H9 (cell line): Measurements from ENCODE around the gene ORC1. TPM values are rescaled to one million over a fixed set of nuclear protein-coding genes. Genes with fewer than 3 reads are reported as not detected.

ENCODE experiments used
- DNase-seq: peaks from one replicate; pipeline ENCODE4 v3.0.0-alpha.2; 2017
- H2AFZ ChIP-seq: one replicate; pipeline ENCODE4 v1.6.1; 2013; ENCODE audit warnings: mild to moderate bottlenecking, low read length, control low read depth, moderate library complexity
- H2AK5ac ChIP-seq: 2 replicates; pipeline ENCODE4 v1.6.1; 2013; ENCODE audit warnings: low read length, control low read depth, mixed read lengths; ENCODE audit not compliant: insufficient read length
- H2BK120ac ChIP-seq: one replicate; pipeline ENCODE4 v1.6.1; 2013; ENCODE audit warnings: low read depth, mild to moderate bottlenecking, low read length, control low read depth, inconsistent platforms; ENCODE audit not compliant: poor library complexity, severe bottlenecking
- H2BK12ac ChIP-seq: 2 replicates; pipeline ENCODE4 v1.6.1; 2013; ENCODE audit warnings: low read length, control low read depth, mixed read lengths, low read depth; ENCODE audit not compliant: insufficient read length
- H2BK15ac ChIP-seq: 2 replicates; pipeline ENCODE4 v1.6.1; 2013; ENCODE audit warnings: low read depth, low read length, control low read depth
- H2BK20ac ChIP-seq: one replicate; pipeline ENCODE4 v1.6.1; 2013; ENCODE audit warnings: low read depth, mild to moderate bottlenecking, low read length, control low read depth, inconsistent platforms; ENCODE audit not compliant: poor library complexity, severe bottlenecking
- H2BK5ac ChIP-seq: 2 replicates; pipeline ENCODE4 v1.6.1; 2013; ENCODE audit warnings: low read length, control low read depth, mixed read lengths; ENCODE audit not compliant: insufficient read length
- H3K14ac ChIP-seq: 2 replicates; pipeline ENCODE4 v1.6.1; 2013; ENCODE audit warnings: low read length, control low read depth; ENCODE audit not compliant: insufficient read depth
- H3K18ac ChIP-seq: 2 replicates; pipeline ENCODE4 v1.6.1; 2013; ENCODE audit warnings: low read depth, mild to moderate bottlenecking, mixed read lengths, low read length, control low read depth; ENCODE audit not compliant: insufficient read length
- H3K23ac ChIP-seq: 2 replicates; pipeline ENCODE4 v1.6.1; 2013; ENCODE audit warnings: low read length, control low read depth, mixed read lengths, low read depth; ENCODE audit not compliant: insufficient read length
- H3K23me2 ChIP-seq: 2 replicates; pipeline ENCODE4 v1.6.1; 2013; ENCODE audit warnings: low read depth, mild to moderate bottlenecking, mixed read lengths, low read length, control low read depth; ENCODE audit not compliant: insufficient read length, poor library complexity, severe bottlenecking
- H3K27ac ChIP-seq: 2 replicates; pipeline ENCODE4 v1.5.1; 2013; ENCODE audit warnings: low read length, control low read depth, mixed read lengths, low read depth; ENCODE audit not compliant: insufficient read length
- H3K27me3 ChIP-seq: 2 replicates; pipeline ENCODE4 v1.6.1; 2013; ENCODE audit warnings: low read length, control low read depth, inconsistent platforms; ENCODE audit not compliant: insufficient read depth
- H3K4ac ChIP-seq: 2 replicates; pipeline ENCODE4 v1.6.1; 2013; ENCODE audit warnings: low read depth, mild to moderate bottlenecking, control low read depth, inconsistent platforms, low read length, moderate library complexity
- H3K4me1 ChIP-seq: 2 replicates; pipeline ENCODE4 v1.6.1; 2013; ENCODE audit warnings: low read length, control low read depth, inconsistent platforms; ENCODE audit not compliant: insufficient read depth
- H3K4me2 ChIP-seq: 2 replicates; pipeline ENCODE4 v1.6.1; 2013; ENCODE audit warnings: low read length, control low read depth, mixed read lengths; ENCODE audit not compliant: insufficient read length, insufficient read depth
- H3K56ac ChIP-seq: 2 replicates; pipeline ENCODE4 v1.6.1; 2013; ENCODE audit warnings: low read depth, mild to moderate bottlenecking, mixed read lengths, low read length, control low read depth; ENCODE audit not compliant: insufficient read length
- H3K79me1 ChIP-seq: 2 replicates; pipeline ENCODE4 v1.6.1; 2013; ENCODE audit warnings: low read depth, mild to moderate bottlenecking, moderate library complexity, low read length, control low read depth, inconsistent platforms; ENCODE audit not compliant: insufficient read depth, poor library complexity, severe bottlenecking
- H3K79me2 ChIP-seq: 2 replicates; pipeline ENCODE4 v1.6.1; 2013; ENCODE audit warnings: low read length, control low read depth, inconsistent platforms; ENCODE audit not compliant: insufficient read depth
- H3K9ac ChIP-seq: 2 replicates; pipeline ENCODE4 v1.6.1; 2013; ENCODE audit warnings: low read length, control low read depth, mixed read lengths; ENCODE audit not compliant: insufficient read length; ENCODE audit errors: extremely low read depth
- H3K9me3 ChIP-seq: one replicate; pipeline ENCODE4 v1.6.1; 2013; ENCODE audit warnings: low read depth, low read length, inconsistent platforms; ENCODE audit not compliant: control insufficient read depth
- H3T11ph ChIP-seq: one replicate; pipeline ENCODE4 v1.6.1; 2013; ENCODE audit warnings: mild to moderate bottlenecking, low read length, control low read depth, inconsistent platforms
- H4K20me1 ChIP-seq: one replicate; pipeline ENCODE4 v1.6.1; 2013; ENCODE audit not compliant: control insufficient read depth, insufficient read length, insufficient read depth
- H4K5ac ChIP-seq: 2 replicates; pipeline ENCODE4 v1.6.1; 2013; ENCODE audit warnings: low read depth, mild to moderate bottlenecking, mixed read lengths, low read length, control low read depth; ENCODE audit not compliant: insufficient read length
- H4K8ac ChIP-seq: replicated peaks from 2 replicates; pipeline ENCODE4 v1.6.1; 2013; ENCODE audit warnings: low read length, control low read depth, mixed read lengths, low read depth; ENCODE audit not compliant: insufficient read length
- H4K91ac ChIP-seq: 2 replicates; pipeline ENCODE4 v1.6.1; 2013; ENCODE audit warnings: low read depth, mild to moderate bottlenecking, moderate library complexity, mixed read lengths, low read length, control low read depth; ENCODE audit not compliant: insufficient read length
- H3K27ac Mint-ChIP-seq, 3 experiments: 2 replicates in 2 of 3; 3 replicates in 1 of 3; pipeline ENCODE4 v1.8.0; 2020 to 2021; ENCODE audit warnings: mixed read lengths in 3 of 3, mild to moderate bottlenecking in 1 of 3, moderate library complexity in 1 of 3
- H3K27me3 Mint-ChIP-seq: 2 replicates; pipeline ENCODE4 v1.8.0; 2021; ENCODE audit warnings: low read depth, mild to moderate bottlenecking, moderate library complexity, mixed read lengths
- H3K36me3 Mint-ChIP-seq, 3 experiments: 2 replicates in 2 of 3; 3 replicates in 1 of 3; pipeline ENCODE4 v1.8.0; 2020 to 2021; ENCODE audit warnings: low read depth in 3 of 3, mixed read lengths in 3 of 3; ENCODE audit not compliant: insufficient read depth in 1 of 3
- H3K4me1 Mint-ChIP-seq, 2 experiments: 2 replicates each; pipeline ENCODE4 v1.8.0; 2020; ENCODE audit warnings: mixed read lengths in 2 of 2
- H3K4me3 Mint-ChIP-seq, 2 experiments: 2 replicates in 1 of 2; 3 replicates in 1 of 2; pipeline ENCODE4 v1.8.0; 2020 to 2021; ENCODE audit warnings: mild to moderate bottlenecking in 2 of 2, mixed read lengths in 2 of 2, moderate library complexity in 1 of 2
- H3K9me3 Mint-ChIP-seq, 2 experiments: 2 replicates in 1 of 2; 3 replicates in 1 of 2; pipeline ENCODE4 v1.8.0; 2020; ENCODE audit warnings: mild to moderate bottlenecking in 2 of 2, mixed read lengths in 2 of 2, moderate library complexity in 1 of 2
- WGBS: extraction: QIAGEN DNeasy Blood & Tissue Kit; methylation state at CpG from one replicate; pipeline ENCODE4 v1.1.7; 2013; ENCODE audit warnings: missing lambda C conversion rate, low lambda C conversion rate, mixed read lengths; ENCODE audit not compliant: insufficient read length; ENCODE audit errors: extremely low coverage; 5-methylcytosine and 5-hydroxymethylcytosine counted together
- total RNA-seq: library from RNA; stranded (reverse); gene quantifications from 2 replicates; pipeline ENCODE4 v1.2.1, GENCODE V29; 2021
- TF ChIP-seq, protein P1 (sequence below): fragments of 200-600 bp; sonication (generic); conservative IDR thresholded peaks from 3 replicates; pipeline ENCODE4 v1.8.0; 2021; ENCODE audit warnings: antibody characterized with exemption, mild to moderate bottlenecking

The ORC1 gene
- total RNA-seq, 1 experiment from 2014 or later, result 46.4 TPM

- Histone ChIP-seq H2BK15ac (no peak overlapping the region), H3K4me2 (no peak overlapping the region), H3K27ac (no peak overlapping the region), H3K23me2 (peaks cover 5% of the 10 kb centered on the region), H3K9ac (no peak overlapping the region), H4K8ac (no peak overlapping the region), H3K23ac (no peak overlapping the region), H2AK5ac (no peak overlapping the region), H4K20me1 (no peaks in the 10 kb centered on the region), H3K4ac (no peak overlapping the region), H3K4me1 (no peaks in the 10 kb centered on the region), H3K79me1 (no peaks in the 10 kb centered on the region), H4K91ac (no peak overlapping the region), H2AFZ (no peak overlapping the region), H2BK12ac (no peak overlapping the region), H2BK20ac (no peak overlapping the region), H3K9me3 (no peaks in the 10 kb centered on the region), H4K5ac (no peak overlapping the region), H3K14ac (no peak overlapping the region), H3K27me3 (no peaks in the 10 kb centered on the region), H3K56ac (no peak overlapping the region), H3T11ph (no peak overlapping the region), H2BK5ac (no peak overlapping the region), H3K18ac (no peak overlapping the region), H3K79me2 (no peaks in the 10 kb centered on the region), H2BK120ac (no peak overlapping the region)
- Mint-ChIP-seq H3K9me3 (no peaks in the 10 kb centered on the region), H3K27ac (no peak overlapping the region; a peak in 1 of 7 replicates), H3K36me3 (peaks cover 31 to 84% (median 75%) of the 10 kb centered on the region in 3 experiments), H3K4me1 (peaks cover 9 to 13% of the 10 kb centered on the region in 2 experiments), H3K4me3 (no peak overlapping the region), H3K27me3 (no peaks in the 10 kb centered on the region)
- WGBS, result no CpG with 5 or more reads among the region's 7 CpGs
- no peak for DNase-seq
- TF ChIP-seq, protein P1, sequence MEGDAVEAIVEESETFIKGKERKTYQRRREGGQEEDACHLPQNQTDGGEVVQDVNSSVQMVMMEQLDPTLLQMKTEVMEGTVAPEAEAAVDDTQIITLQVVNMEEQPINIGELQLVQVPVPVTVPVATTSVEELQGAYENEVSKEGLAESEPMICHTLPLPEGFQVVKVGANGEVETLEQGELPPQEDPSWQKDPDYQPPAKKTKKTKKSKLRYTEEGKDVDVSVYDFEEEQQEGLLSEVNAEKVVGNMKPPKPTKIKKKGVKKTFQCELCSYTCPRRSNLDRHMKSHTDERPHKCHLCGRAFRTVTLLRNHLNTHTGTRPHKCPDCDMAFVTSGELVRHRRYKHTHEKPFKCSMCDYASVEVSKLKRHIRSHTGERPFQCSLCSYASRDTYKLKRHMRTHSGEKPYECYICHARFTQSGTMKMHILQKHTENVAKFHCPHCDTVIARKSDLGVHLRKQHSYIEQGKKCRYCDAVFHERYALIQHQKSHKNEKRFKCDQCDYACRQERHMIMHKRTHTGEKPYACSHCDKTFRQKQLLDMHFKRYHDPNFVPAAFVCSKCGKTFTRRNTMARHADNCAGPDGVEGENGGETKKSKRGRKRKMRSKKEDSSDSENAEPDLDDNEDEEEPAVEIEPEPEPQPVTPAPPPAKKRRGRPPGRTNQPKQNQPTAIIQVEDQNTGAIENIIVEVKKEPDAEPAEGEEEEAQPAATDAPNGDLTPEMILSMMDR, result no peak
Observed at GRCh38 chr1:52360595-52360968, 43.6 kb downstream of the ORC1 start.
